HCT116 (cell line): ENCODE results near the gene LIPM. TPM values are rescaled to one million over a fixed set of nuclear protein-coding genes. Genes with fewer than 3 reads are reported as not detected.
A peak's percentile ranks its signal among the peaks of the same experiment; 100 is the strongest.

ENCODE experiments used
- ATAC-seq: fragments of 200-7000 bp; cut with Tn5 transposase; 2 replicates; pipeline ENCODE4 v1.9.1; 2020; ENCODE audit warnings: mild to moderate bottlenecking, moderate library complexity
- BruUV-seq: library from RNA; stranded (reverse); fragments of 400-500 nt; replicated peaks from 2 replicates; lab custom pipeline; 2021; lab: Mats Ljungman, UMichigan
- CTCF ChIA-PET: fragments of 300-600 bp; sonication (Branson Sonifier 250); formaldehyde crosslinking; loops from one replicate; lab custom pipeline; 2021; ENCODE audit warnings: antibody characterized with exemption; lab: Charles Lee
- POLR2A ChIA-PET: fragments of 300-600, 350-600 bp; sonication (Branson Sonifier 250); formaldehyde crosslinking; loops from one replicate; lab custom pipeline; 2021; ENCODE audit warnings: antibody characterized with exemption; lab: Charles Lee
- RAD21 ChIA-PET, 2 experiments: fragments of 300-600 bp; sonication (Branson Sonifier 250); formaldehyde crosslinking; loops; one replicate each; lab custom pipeline; 2023; ENCODE audit warnings: low total read pairs in 2 of 2; ENCODE audit not compliant: uncharacterized antibody in 2 of 2, unreplicated experiment in 2 of 2, low non-redundant PET in 1 of 2; lab: Charles Lee
- DNase-seq: peaks from one replicate; pipeline ENCODE4 v3.0.0-alpha.2; 2010; ENCODE audit warnings: low read depth, low spot score
- H2AFZ ChIP-seq: fragments of 200-600 bp; shearing (Covaris generic), sonication (generic); 2 replicates; pipeline ENCODE4 v1.6.1; 2017; ENCODE audit warnings: low read depth, mixed run types, mixed read lengths, antibody characterized with exemption, low read length; ENCODE audit not compliant: poor library complexity, severe bottlenecking
- H3K27ac ChIP-seq: 2 replicates; pipeline ENCODE4 v1.5.1; 2012; ENCODE audit warnings: low read depth, low read length
- H3K27me3 ChIP-seq: fragments of 200-600 bp; sonication (generic); 2 replicates; pipeline ENCODE4 v1.6.1; 2016; ENCODE audit warnings: mixed run types, low read length, mixed read lengths; ENCODE audit not compliant: insufficient read depth
- H3K36me3 ChIP-seq, 2 experiments: fragments of 200-500 bp in 1 of 2; fragments of 200-600 bp in 1 of 2; sonication (Bioruptor generic) in 1 of 2; sonication (generic) in 1 of 2; 2 replicates each; pipeline versions ENCODE4 v1.5.1 to v1.6.1; 2014 to 2016; ENCODE audit warnings: low read length in 2 of 2, inconsistent platforms in 1 of 2, mixed read lengths in 1 of 2, mixed run types in 1 of 2; ENCODE audit not compliant: insufficient read depth in 2 of 2, control insufficient read depth in 1 of 2
- H3K4me1 ChIP-seq, 2 experiments: fragments of 200-600 bp in 1 of 2; sonication (generic) in 1 of 2; 2 replicates each; pipeline versions ENCODE4 v1.5.1 to v1.6.1; 2012 to 2017; ENCODE audit warnings: low read length in 2 of 2, inconsistent platforms in 1 of 2, mild to moderate bottlenecking in 1 of 2, mixed read lengths in 1 of 2, mixed run types in 1 of 2, moderate library complexity in 1 of 2; ENCODE audit not compliant: insufficient read depth in 2 of 2, control insufficient read depth in 1 of 2
- H3K4me2 ChIP-seq: fragments of 200-600 bp; sonication (generic); 2 replicates; pipeline ENCODE4 v1.6.1; 2017; ENCODE audit warnings: mixed run types, low read length, mixed read lengths
- H3K4me3 ChIP-seq, 2 experiments: fragments of 200-600 bp in 1 of 2; sonication (generic) in 1 of 2; replicated peaks in 1 of 2; 2 replicates each; pipeline ENCODE4 v1.5.1; 2011 to 2016; ENCODE audit warnings: low read length in 2 of 2, control low read depth in 1 of 2, low read depth in 1 of 2, mild to moderate bottlenecking in 1 of 2, mixed read lengths in 1 of 2, mixed run types in 1 of 2
- H3K79me2 ChIP-seq: fragments of 200-600 bp; sonication (generic); 2 replicates; pipeline ENCODE4 v1.6.1; 2017; ENCODE audit warnings: mild to moderate bottlenecking, mixed run types, low read length, moderate library complexity, mixed read lengths; ENCODE audit not compliant: insufficient read depth
- H3K9ac ChIP-seq: fragments of 200-600 bp; sonication (generic); 2 replicates; pipeline ENCODE4 v1.6.1; 2016; ENCODE audit warnings: low read length, mixed read lengths
- H3K9me2 ChIP-seq: fragments of 200-600 bp; sonication (generic), shearing (Covaris generic); 2 replicates; pipeline ENCODE4 v1.6.1; 2017; ENCODE audit warnings: mixed run types, mild to moderate bottlenecking, moderate library complexity; ENCODE audit not compliant: insufficient read depth
- H3K9me3 ChIP-seq, 2 experiments: fragments of 200-500 bp in 1 of 2; fragments of 200-600 bp in 1 of 2; sonication (Bioruptor generic) in 1 of 2; sonication (generic) in 1 of 2; 2 replicates each; pipeline ENCODE4 v1.6.1; 2014 to 2017; ENCODE audit warnings: low read length in 2 of 2, mixed read lengths in 2 of 2, inconsistent platforms in 1 of 2, low read depth in 1 of 2, mild to moderate bottlenecking in 1 of 2, mixed run types in 1 of 2, moderate library complexity in 1 of 2; ENCODE audit not compliant: control insufficient read depth in 1 of 2, insufficient read depth in 1 of 2
- H4K20me1 ChIP-seq: fragments of 200-600 bp; sonication (generic), shearing (Covaris generic); 2 replicates; pipeline ENCODE4 v1.6.1; 2017; ENCODE audit warnings: mixed run types, mild to moderate bottlenecking, moderate library complexity; ENCODE audit not compliant: insufficient read depth
- CBX3 ChIP-seq: IDR thresholded peaks from 2 replicates; pipeline ENCODE4 v1.6.1; 2012; ENCODE audit warnings: low read depth
- EGR1 ChIP-seq: IDR thresholded peaks from 2 replicates; pipeline ENCODE4 v1.6.1; 2012; ENCODE audit warnings: low read depth
- ELF1 ChIP-seq: IDR thresholded peaks from 2 replicates; pipeline ENCODE4 v1.6.1; 2012; ENCODE audit warnings: low read depth, borderline replicate concordance
- EZH2 ChIP-seq: fragments of 200-600 bp; sonication (generic); IDR thresholded peaks from 2 replicates; pipeline ENCODE4 v1.6.1; 2017; ENCODE audit warnings: antibody characterized with exemption, mixed run types
- EZH2phosphoT487 ChIP-seq: fragments of 200-600 bp; IDR thresholded peaks from 2 replicates; pipeline ENCODE4 v1.6.1; 2018; ENCODE audit warnings: antibody characterized with exemption, borderline replicate concordance
- FOSL1 ChIP-seq: IDR thresholded peaks from 2 replicates; pipeline ENCODE4 v1.6.1; 2012; ENCODE audit warnings: low read depth
- JUND ChIP-seq: IDR thresholded peaks from 2 replicates; pipeline ENCODE4 v1.6.1; 2012
- RAD21 ChIP-seq: IDR thresholded peaks from 2 replicates; pipeline ENCODE4 v1.6.1; 2012; ENCODE audit warnings: low read depth, mild to moderate bottlenecking
- SIN3A ChIP-seq: IDR thresholded peaks from 2 replicates; pipeline ENCODE4 v1.6.1; 2012; ENCODE audit warnings: low read depth
- SP1 ChIP-seq: IDR thresholded peaks from 2 replicates; pipeline ENCODE4 v1.6.1; 2012; ENCODE audit warnings: low read depth
- SRF ChIP-seq: IDR thresholded peaks from 2 replicates; pipeline ENCODE4 v1.6.1; 2012; ENCODE audit warnings: low read depth
- TCF7L2 ChIP-seq: IDR thresholded peaks from 2 replicates; pipeline ENCODE4 v1.7.0; 2011; ENCODE audit warnings: borderline replicate concordance, inconsistent platforms; ENCODE audit not compliant: insufficient read depth, insufficient read length; ENCODE audit errors: extremely low read depth
- YY1 ChIP-seq: IDR thresholded peaks from 2 replicates; pipeline ENCODE4 v1.6.1; 2011; ENCODE audit warnings: low read length, low read depth, moderate library complexity, mild to moderate bottlenecking; ENCODE audit not compliant: insufficient replicate concordance; ENCODE audit errors: extremely low read depth
- ZFX ChIP-seq: fragments of 450-650 bp; IDR thresholded peaks from 2 replicates; pipeline ENCODE4 v1.6.1; 2017
- ZNF274 ChIP-seq: fragments of 200-500 bp; sonication (Bioruptor generic); IDR thresholded peaks from 2 replicates; pipeline ENCODE4 v1.6.1; 2014; ENCODE audit warnings: mild to moderate bottlenecking, low read depth, low read length, inconsistent platforms
- intact Hi-C: fragments of 100-400 bp; cut with micrococcal nuclease; formaldehyde crosslinking; loops from 2 replicates; pipeline ENCODE4 v1.10.0; 2022
- total RNA-seq: library from RNA; stranded (reverse); gene quantifications from one replicate; pipeline ENCODE4 v1.2.1, GENCODE V29; 2021; ENCODE audit not compliant: unreplicated experiment
- TF ChIP-seq, protein P1 (sequence below), 3 experiments: fragments of 200-600 bp in 1 of 3; sonication (generic) in 1 of 3; IDR thresholded peaks in 2 of 3; conservative IDR thresholded peaks in 1 of 3; 2 replicates each; pipeline ENCODE4 v1.5.1; 2012 to 2017; ENCODE audit warnings: low read depth in 2 of 3, low read length in 2 of 3, antibody characterized with exemption in 1 of 3, borderline replicate concordance in 1 of 3, control low read depth in 1 of 3, mild to moderate bottlenecking in 1 of 3, mixed read lengths in 1 of 3, mixed run types in 1 of 3, moderate library complexity in 1 of 3; ENCODE audit not compliant: insufficient read depth in 1 of 3
- TF ChIP-seq, protein P2 (sequence below): IDR thresholded peaks from 2 replicates; pipeline ENCODE4 v1.6.1; 2012
- TF ChIP-seq, protein P3 (sequence below): IDR thresholded peaks from 2 replicates; pipeline ENCODE4 v1.6.1; 2011; ENCODE audit warnings: mild to moderate bottlenecking, low read length, moderate library complexity; ENCODE audit not compliant: insufficient replicate concordance; ENCODE audit errors: extremely low read depth
- TF ChIP-seq, protein P4 (sequence below): IDR thresholded peaks from 2 replicates; pipeline ENCODE4 v1.6.1; 2012; ENCODE audit warnings: low read depth

LIPM gene
- total RNA-seq, 1 experiment from 2014 or later: not detected

DNA sequence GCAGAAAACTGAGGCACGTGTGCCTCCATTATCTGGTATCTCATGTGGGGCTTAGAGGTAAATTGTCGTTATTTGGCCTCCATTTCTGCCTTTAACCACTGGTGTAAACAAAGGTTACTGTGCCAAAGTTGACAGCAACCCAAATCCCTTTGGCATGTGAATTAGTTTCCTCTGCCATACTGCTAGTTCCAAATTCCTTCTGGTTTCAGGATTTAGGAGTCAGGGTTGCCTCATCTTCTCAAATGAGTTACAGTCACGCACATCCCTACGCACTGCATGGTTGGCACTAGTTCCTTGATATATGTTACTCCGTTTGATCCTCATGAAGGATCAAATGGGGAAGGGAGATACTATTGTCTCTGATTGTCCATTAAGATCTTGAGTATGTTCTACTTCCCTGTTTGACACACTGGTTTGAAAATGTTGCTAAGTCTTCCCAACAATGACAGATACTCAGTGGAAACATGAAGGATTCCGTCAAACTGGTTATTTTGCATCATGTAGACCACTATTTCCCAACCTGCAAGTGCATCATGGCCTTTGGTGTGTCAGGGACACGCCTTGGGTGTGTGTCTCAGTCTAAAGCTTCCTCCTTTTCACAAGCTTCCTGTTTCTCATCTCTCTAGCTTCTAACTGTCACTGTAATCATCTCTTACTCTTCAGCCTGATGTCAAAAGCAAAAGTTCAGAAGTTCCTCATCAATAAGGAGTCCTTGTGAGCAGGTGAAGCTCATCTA, 43.0 kb upstream of the LIPM start, which contains the start of gene LIPN:
LIPN (plus strand) TSS at position 655 of the 736 bp plus-strand sequence. CDS start 1,386 bp downstream, outside the sequence.
- intact Hi-C loops: no loop called here
- no TSS peak for BruUV-seq
- Histone ChIP-seq H4K20me1 (no peaks in the 10 kb centered on the region), H3K27me3 (no peaks in the 10 kb centered on the region), H3K9me3 (no peaks in the 10 kb centered on the region), H3K9me2 (no peaks in the 10 kb centered on the region), H3K4me3 (no peak within 1 kb of the TSS), H3K4me1 (no peaks in the 10 kb centered on the region), H3K4me2 (no peak within 1 kb of the TSS), H3K79me2 (no peaks in the 10 kb centered on the region), H2AFZ (peak within 1 kb of the TSS; percentile 59), H3K27ac (no peak within 1 kb of the TSS), H3K9ac (no peak within 1 kb of the TSS), H3K36me3 (no peaks in the 10 kb centered on the region)
- POLR2A ChIA-PET: no interaction called here
- no peak for DNase-seq
- TF ChIP-seq, protein P1, sequence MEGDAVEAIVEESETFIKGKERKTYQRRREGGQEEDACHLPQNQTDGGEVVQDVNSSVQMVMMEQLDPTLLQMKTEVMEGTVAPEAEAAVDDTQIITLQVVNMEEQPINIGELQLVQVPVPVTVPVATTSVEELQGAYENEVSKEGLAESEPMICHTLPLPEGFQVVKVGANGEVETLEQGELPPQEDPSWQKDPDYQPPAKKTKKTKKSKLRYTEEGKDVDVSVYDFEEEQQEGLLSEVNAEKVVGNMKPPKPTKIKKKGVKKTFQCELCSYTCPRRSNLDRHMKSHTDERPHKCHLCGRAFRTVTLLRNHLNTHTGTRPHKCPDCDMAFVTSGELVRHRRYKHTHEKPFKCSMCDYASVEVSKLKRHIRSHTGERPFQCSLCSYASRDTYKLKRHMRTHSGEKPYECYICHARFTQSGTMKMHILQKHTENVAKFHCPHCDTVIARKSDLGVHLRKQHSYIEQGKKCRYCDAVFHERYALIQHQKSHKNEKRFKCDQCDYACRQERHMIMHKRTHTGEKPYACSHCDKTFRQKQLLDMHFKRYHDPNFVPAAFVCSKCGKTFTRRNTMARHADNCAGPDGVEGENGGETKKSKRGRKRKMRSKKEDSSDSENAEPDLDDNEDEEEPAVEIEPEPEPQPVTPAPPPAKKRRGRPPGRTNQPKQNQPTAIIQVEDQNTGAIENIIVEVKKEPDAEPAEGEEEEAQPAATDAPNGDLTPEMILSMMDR (IDR thresholded peaks at IDR 0.05 in 2 of 3, conservative IDR thresholded peaks at IDR 0.05 in 1 of 3; ENCODE audit: borderline replicate concordance in 1 of 3, insufficient read depth in 1 of 3, low read depth in 2 of 3, low read length in 2 of 3): no peak
- TF ChIP-seq ZNF274 (no peak), SP1 (no peak), YY1 (no peak), ZFX (no peak), EGR1 (no peak), CBX3 (no peak), EZH2phosphoT487 (no peak), TCF7L2 (no peak), FOSL1 (no peak), SRF (no peak), SIN3A (no peak), JUND (no peak), ELF1 (no peak), EZH2 (no peak), RAD21 (no peak)
- TF ChIP-seq, protein P2, sequence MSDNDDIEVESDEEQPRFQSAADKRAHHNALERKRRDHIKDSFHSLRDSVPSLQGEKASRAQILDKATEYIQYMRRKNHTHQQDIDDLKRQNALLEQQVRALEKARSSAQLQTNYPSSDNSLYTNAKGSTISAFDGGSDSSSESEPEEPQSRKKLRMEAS: no peak
- TF ChIP-seq, protein P3, sequence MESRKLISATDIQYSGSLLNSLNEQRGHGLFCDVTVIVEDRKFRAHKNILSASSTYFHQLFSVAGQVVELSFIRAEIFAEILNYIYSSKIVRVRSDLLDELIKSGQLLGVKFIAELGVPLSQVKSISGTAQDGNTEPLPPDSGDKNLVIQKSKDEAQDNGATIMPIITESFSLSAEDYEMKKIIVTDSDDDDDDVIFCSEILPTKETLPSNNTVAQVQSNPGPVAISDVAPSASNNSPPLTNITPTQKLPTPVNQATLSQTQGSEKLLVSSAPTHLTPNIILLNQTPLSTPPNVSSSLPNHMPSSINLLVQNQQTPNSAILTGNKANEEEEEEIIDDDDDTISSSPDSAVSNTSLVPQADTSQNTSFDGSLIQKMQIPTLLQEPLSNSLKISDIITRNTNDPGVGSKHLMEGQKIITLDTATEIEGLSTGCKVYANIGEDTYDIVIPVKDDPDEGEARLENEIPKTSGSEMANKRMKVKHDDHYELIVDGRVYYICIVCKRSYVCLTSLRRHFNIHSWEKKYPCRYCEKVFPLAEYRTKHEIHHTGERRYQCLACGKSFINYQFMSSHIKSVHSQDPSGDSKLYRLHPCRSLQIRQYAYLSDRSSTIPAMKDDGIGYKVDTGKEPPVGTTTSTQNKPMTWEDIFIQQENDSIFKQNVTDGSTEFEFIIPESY: no peak
- TF ChIP-seq, protein P4, sequence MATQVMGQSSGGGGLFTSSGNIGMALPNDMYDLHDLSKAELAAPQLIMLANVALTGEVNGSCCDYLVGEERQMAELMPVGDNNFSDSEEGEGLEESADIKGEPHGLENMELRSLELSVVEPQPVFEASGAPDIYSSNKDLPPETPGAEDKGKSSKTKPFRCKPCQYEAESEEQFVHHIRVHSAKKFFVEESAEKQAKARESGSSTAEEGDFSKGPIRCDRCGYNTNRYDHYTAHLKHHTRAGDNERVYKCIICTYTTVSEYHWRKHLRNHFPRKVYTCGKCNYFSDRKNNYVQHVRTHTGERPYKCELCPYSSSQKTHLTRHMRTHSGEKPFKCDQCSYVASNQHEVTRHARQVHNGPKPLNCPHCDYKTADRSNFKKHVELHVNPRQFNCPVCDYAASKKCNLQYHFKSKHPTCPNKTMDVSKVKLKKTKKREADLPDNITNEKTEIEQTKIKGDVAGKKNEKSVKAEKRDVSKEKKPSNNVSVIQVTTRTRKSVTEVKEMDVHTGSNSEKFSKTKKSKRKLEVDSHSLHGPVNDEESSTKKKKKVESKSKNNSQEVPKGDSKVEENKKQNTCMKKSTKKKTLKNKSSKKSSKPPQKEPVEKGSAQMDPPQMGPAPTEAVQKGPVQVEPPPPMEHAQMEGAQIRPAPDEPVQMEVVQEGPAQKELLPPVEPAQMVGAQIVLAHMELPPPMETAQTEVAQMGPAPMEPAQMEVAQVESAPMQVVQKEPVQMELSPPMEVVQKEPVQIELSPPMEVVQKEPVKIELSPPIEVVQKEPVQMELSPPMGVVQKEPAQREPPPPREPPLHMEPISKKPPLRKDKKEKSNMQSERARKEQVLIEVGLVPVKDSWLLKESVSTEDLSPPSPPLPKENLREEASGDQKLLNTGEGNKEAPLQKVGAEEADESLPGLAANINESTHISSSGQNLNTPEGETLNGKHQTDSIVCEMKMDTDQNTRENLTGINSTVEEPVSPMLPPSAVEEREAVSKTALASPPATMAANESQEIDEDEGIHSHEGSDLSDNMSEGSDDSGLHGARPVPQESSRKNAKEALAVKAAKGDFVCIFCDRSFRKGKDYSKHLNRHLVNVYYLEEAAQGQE: no peak
- RAD21 ChIA-PET: no interaction called here
- ATAC-seq: no peak
- CTCF ChIA-PET: interaction anchor here (0.8 to 2.1 kb wide), 2 partner anchors 31 to 194 kb away, joined by 5 to 6 read pairs; no protein-coding TSS in a partner anchor
